Measurements from ENCODE around the gene HLA-F. TPM values are rescaled to one million over a fixed set of nuclear protein-coding genes. Genes with fewer than 3 reads are reported as not detected.

HLA-F gene
- polyA plus RNA-seq, 4 donors, result 7.1 to 564 (median 203) TPM

DNA sequence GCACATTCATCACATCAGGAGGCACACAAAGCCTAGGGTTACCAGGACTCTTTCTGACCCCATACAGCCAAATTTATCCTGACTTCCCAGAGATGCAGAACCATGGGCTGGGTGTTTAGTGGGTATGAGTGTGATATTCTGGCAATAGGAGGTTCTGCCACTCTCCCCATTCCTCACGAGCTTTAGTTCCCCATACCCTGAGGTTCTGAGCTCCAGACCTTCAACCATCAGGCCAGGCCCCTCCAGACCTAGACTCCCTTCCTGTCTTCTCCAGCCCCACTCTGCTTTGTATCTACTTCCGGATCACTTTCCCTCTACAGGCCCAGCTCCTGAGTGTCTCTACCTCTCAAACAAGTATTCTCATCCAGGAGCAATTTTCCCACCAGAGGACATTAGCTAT is 4.4 kb downstream of the HLA-F start:
- no peak for FAIRE-seq
- peaks cover 0 to 7% (median 0%) of the 10 kb centered on the region in 3 donors for H3K4me1 ChIP-seq (ENCODE audit: control insufficient read depth in 3 of 3, insufficient read depth in 2 of 3, low read depth in 1 of 3, low read length in 2 of 3)
- no peak overlapping the region for H3K27ac ChIP-seq (ENCODE audit: low read depth in 1 of 3, low read length in 2 of 3)
- H3K9me3 ChIP-seq (ENCODE audit: control insufficient read depth in 2 of 2, insufficient read depth in 1 of 2, low read depth in 1 of 2, low read length in 1 of 2), result peaks cover 0 to 2% of the 10 kb centered on the region in 2 donors
- H3K4me3 ChIP-seq (ENCODE audit: low read depth in 1 of 3, low read length in 3 of 3), result no peak overlapping the region
- 43 to 90% (median 82%) methylated on average over 2 of the region's 2 CpGs for WGBS, 3 donors
- DNase-seq, result no peak
- H3K27me3 ChIP-seq (ENCODE audit: control insufficient read depth in 3 of 3, insufficient read depth in 3 of 3, low read length in 3 of 3), result peaks cover 0 to 17% (median 0%) of the 10 kb centered on the region in 3 donors
- H3K36me3 ChIP-seq (ENCODE audit: control insufficient read depth in 3 of 3, insufficient read depth in 2 of 3, low read depth in 1 of 3, low read length in 3 of 3), result peaks cover 5 to 18% (median 14%) of the 10 kb centered on the region in 3 donors

DNA sequence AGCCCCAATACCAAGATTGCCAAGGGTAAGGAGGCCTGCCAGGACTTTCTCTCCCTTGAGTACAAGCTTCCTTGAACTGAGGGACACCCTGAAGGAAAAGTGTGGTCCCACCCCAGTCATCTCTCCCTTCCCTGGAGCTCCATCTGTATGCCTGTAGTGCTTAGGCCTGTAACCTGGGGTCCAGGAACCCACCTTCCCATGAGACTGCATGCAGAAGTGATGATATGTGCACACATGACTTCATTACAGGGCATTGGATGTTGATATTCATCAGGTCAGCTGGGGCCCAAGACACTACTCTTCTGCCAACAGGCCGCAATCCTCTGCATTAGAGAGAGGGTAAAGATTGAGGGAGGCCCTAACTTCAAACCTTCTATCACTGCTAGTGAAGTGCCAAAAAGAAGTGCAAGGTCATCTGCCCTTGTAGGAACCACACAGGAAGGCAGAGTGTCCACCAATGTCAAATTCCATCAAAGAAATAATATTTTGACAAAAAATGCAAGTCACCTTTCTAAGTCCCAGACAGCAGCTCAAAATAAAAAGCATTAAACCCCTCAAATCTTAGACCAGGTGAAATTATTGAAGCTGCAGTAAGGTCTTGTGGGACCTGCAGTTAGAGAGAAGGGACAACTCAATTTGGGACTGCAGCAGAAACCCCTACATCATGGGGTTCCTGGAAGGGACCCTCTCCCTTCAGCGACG is 5.1 kb downstream of the HLA-F start:
- FAIRE-seq, result no peak
- WGBS, 3 donors, result 95% methylated on average over 3 of the region's 3 CpGs
- Histone ChIP-seq H3K4me3 (ENCODE audit: low read depth in 1 of 3, low read length in 3 of 3) (no peak overlapping the region), H3K27me3 (ENCODE audit: control insufficient read depth in 3 of 3, insufficient read depth in 3 of 3, low read length in 3 of 3) (peaks cover 0 to 16% (median 0%) of the 10 kb centered on the region in 3 donors), H3K9me3 (ENCODE audit: control insufficient read depth in 2 of 2, insufficient read depth in 1 of 2, low read depth in 1 of 2, low read length in 1 of 2) (peaks cover 0 to 2% of the 10 kb centered on the region in 2 donors), H3K36me3 (ENCODE audit: control insufficient read depth in 3 of 3, insufficient read depth in 2 of 3, low read depth in 1 of 3, low read length in 3 of 3) (peaks cover 5 to 18% (median 14%) of the 10 kb centered on the region in 3 donors), H3K4me1 (ENCODE audit: control insufficient read depth in 3 of 3, insufficient read depth in 2 of 3, low read depth in 1 of 3, low read length in 2 of 3) (peaks cover 0 to 7% (median 0%) of the 10 kb centered on the region in 3 donors), H3K27ac (ENCODE audit: low read depth in 1 of 3, low read length in 2 of 3) (no peak overlapping the region)
- DNase-seq, result no peak

DNA sequence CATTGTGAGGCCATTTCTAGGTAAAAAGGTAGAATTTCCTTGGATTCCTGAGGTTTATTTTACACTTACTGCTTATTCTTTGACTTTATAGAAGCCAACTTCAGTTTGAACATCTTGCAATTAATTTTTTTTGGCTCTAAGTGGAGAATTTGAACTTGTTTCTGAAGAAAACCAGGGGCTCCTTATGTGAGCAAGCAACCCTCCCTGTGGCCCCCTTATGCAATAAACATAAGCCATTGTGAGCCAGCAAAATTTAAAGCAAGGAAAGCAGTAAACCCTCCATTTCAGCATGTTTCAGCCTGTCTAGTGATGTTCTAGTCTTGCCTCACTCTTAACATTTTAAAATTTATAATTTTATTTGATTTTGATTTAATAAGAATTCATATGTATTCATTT is 5.6 kb downstream of the HLA-F start:
- Histone ChIP-seq H3K9me3 (ENCODE audit: control insufficient read depth in 2 of 2, insufficient read depth in 1 of 2, low read depth in 1 of 2, low read length in 1 of 2) (no peaks in the 10 kb centered on the region), H3K27me3 (ENCODE audit: control insufficient read depth in 3 of 3, insufficient read depth in 3 of 3, low read length in 3 of 3) (peaks cover 0 to 10% (median 0%) of the 10 kb centered on the region in 3 donors), H3K27ac (ENCODE audit: low read depth in 1 of 3, low read length in 2 of 3) (no peak overlapping the region), H3K36me3 (ENCODE audit: control insufficient read depth in 3 of 3, insufficient read depth in 2 of 3, low read depth in 1 of 3, low read length in 3 of 3) (peaks cover 5 to 18% (median 14%) of the 10 kb centered on the region in 3 donors), H3K4me3 (ENCODE audit: low read depth in 1 of 3, low read length in 3 of 3) (no peak overlapping the region), H3K4me1 (ENCODE audit: control insufficient read depth in 3 of 3, insufficient read depth in 2 of 3, low read depth in 1 of 3, low read length in 2 of 3) (peaks cover 0 to 7% (median 0%) of the 10 kb centered on the region in 3 donors)
- FAIRE-seq (no peak), DNase-seq (no peak)

DNA sequence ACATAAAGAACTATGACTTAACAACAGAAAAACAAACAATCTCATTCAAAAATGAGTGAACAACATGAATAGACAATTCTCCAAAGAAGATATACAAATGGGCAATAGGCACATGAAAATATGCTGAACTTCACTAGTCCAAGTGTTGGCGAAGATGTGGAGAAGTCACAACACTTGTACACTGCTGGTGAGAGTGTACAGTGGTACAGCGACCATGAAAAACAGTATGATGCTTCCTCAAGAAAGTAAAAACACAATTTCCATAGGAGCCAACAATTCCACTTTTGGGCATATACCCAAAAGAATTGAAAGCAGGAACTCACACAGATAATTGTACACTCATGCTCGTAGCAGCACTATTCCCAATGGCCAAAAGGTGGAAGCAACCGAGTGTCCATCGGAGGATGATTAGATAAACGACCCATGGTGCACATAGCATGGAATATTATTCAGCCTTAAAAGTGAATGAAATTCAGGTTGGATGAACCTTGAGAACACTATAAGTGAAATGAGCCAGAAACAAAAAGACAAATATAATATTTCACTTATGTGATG is 6.6 kb downstream of the HLA-F start:
- FAIRE-seq (no peak), DNase-seq (no peak)
- no peak overlapping the region for H3K27ac ChIP-seq (ENCODE audit: low read depth in 1 of 3, low read length in 2 of 3)
- no peak overlapping the region for H3K4me3 ChIP-seq (ENCODE audit: low read depth in 1 of 3, low read length in 3 of 3)
- no peaks in the 10 kb centered on the region for H3K9me3 ChIP-seq (ENCODE audit: control insufficient read depth in 2 of 2, insufficient read depth in 1 of 2, low read depth in 1 of 2, low read length in 1 of 2)
- peaks cover 0 to 4% (median 0%) of the 10 kb centered on the region in 3 donors for H3K27me3 ChIP-seq (ENCODE audit: control insufficient read depth in 3 of 3, insufficient read depth in 3 of 3, low read length in 3 of 3)
- 73 to 82% (median 77%) methylated on average over 6 of the region's 6 CpGs for WGBS, 3 donors
- peaks cover 0 to 7% (median 0%) of the 10 kb centered on the region in 3 donors for H3K4me1 ChIP-seq (ENCODE audit: control insufficient read depth in 3 of 3, insufficient read depth in 2 of 3, low read depth in 1 of 3, low read length in 2 of 3)
- peaks cover 5 to 14% (median 13%) of the 10 kb centered on the region in 3 donors for H3K36me3 ChIP-seq (ENCODE audit: control insufficient read depth in 3 of 3, insufficient read depth in 2 of 3, low read depth in 1 of 3, low read length in 3 of 3)

DNA sequence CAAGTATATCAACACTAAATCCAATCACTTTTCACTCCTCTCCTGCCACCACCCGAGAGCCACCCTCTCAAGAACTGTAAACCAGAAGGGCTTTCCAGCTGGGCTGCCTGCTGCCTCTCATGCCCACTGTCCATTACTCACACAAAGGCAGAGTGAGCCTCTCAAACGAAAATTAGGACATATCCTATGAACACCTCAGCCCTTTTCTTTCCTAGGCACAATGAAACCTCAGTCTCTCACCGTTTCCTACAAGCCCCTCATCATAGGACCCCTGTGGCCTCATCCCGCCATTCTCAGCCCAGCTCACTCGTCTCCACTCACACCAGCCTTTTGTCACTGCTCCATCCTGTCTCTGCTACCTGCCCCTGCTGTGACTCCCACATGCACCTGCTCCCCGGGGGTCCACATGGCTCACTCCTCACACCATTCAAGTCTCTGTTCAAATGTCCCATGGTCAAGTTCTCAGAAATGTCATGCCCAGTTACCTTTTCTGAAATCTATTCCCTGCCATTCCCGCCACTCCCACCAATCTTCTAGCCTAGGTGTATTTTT is 7.4 kb downstream of the HLA-F start:
- peaks cover 2 to 9% (median 5%) of the 10 kb centered on the region in 3 donors for H3K36me3 ChIP-seq (ENCODE audit: control insufficient read depth in 3 of 3, insufficient read depth in 2 of 3, low read depth in 1 of 3, low read length in 3 of 3)
- DNase-seq (no peak), FAIRE-seq (no peak)
- H3K27me3 ChIP-seq (ENCODE audit: control insufficient read depth in 3 of 3, insufficient read depth in 3 of 3, low read length in 3 of 3), result peaks cover 0 to 3% (median 0%) of the 10 kb centered on the region in 3 donors
- peaks cover 0 to 1% (median 0%) of the 10 kb centered on the region in 3 donors for H3K4me1 ChIP-seq (ENCODE audit: control insufficient read depth in 3 of 3, insufficient read depth in 2 of 3, low read depth in 1 of 3, low read length in 2 of 3)
- H3K9me3 ChIP-seq (ENCODE audit: control insufficient read depth in 2 of 2, insufficient read depth in 1 of 2, low read depth in 1 of 2, low read length in 1 of 2), result no peaks in the 10 kb centered on the region
- WGBS, 3 donors, result 46 to 51% (median 47%) methylated on average over 7 of the region's 7 CpGs
- no peak overlapping the region for H3K4me3 ChIP-seq (ENCODE audit: low read depth in 1 of 3, low read length in 3 of 3)
- no peak overlapping the region for H3K27ac ChIP-seq (ENCODE audit: low read depth in 1 of 3, low read length in 2 of 3)

DNA sequence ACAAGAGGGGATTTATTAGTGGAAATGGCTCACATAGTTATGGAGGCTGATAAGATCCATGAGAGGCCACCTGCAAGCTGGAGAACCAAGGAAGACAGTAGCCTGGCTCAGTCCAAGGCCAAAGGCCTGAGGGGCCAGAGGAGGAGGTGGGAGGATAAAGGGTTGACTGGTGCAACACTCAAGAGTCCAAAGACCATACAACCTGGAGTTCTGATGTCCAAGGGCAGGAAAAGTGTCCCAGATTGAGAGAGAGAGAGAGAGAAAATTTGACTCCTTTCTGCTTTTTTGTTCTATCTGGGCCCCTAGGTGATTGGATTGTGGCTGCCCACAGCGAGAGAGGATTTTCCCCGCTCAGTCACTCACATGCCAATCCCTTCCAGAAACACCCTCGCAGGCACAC is 8.0 kb downstream of the HLA-F start:
- H3K27me3 ChIP-seq (ENCODE audit: control insufficient read depth in 3 of 3, insufficient read depth in 3 of 3, low read length in 3 of 3), result peaks cover 0 to 3% (median 0%) of the 10 kb centered on the region in 3 donors
- no peak overlapping the region for H3K4me3 ChIP-seq (ENCODE audit: low read depth in 1 of 3, low read length in 3 of 3)
- no peak overlapping the region for H3K27ac ChIP-seq (ENCODE audit: low read depth in 1 of 3, low read length in 2 of 3)
- H3K9me3 ChIP-seq (ENCODE audit: control insufficient read depth in 2 of 2, insufficient read depth in 1 of 2, low read depth in 1 of 2, low read length in 1 of 2), result no peaks in the 10 kb centered on the region
- peaks cover 2 to 4% (median 2%) of the 10 kb centered on the region in 3 donors for H3K36me3 ChIP-seq (ENCODE audit: control insufficient read depth in 3 of 3, insufficient read depth in 2 of 3, low read depth in 1 of 3, low read length in 3 of 3)
- no peak for DNase-seq
- 68 to 83% (median 77%) methylated on average over 3 of the region's 3 CpGs for WGBS, 3 donors
- no peak for FAIRE-seq
- no peaks in the 10 kb centered on the region for H3K4me1 ChIP-seq (ENCODE audit: control insufficient read depth in 3 of 3, insufficient read depth in 2 of 3, low read depth in 1 of 3, low read length in 2 of 3)

DNA sequence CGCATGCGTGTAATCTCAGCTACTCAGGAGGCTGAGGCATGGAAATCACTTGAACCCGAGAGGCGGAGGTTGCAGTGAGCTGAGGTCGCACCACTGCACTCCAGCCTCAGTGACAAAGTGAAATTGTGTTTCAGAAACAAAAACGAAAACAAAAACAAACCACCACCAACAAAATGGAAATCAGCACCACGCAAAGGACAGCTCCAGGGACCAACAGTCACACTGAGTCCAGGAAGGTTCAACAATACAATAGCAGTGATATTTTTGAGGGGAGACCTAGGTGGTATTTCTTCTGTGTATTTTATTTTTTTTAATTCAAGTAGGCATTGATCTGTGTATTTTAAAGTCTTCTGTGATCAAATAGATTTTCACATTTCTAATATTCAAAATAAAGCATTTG is 9.8 kb downstream of the HLA-F start:
- H3K36me3 ChIP-seq (ENCODE audit: control insufficient read depth in 3 of 3, insufficient read depth in 2 of 3, low read depth in 1 of 3, low read length in 3 of 3), result peaks cover 0 to 2% (median 1%) of the 10 kb centered on the region in 3 donors
- no peaks in the 10 kb centered on the region for H3K9me3 ChIP-seq (ENCODE audit: control insufficient read depth in 2 of 2, insufficient read depth in 1 of 2, low read depth in 1 of 2, low read length in 1 of 2)
- 64 to 84% (median 67%) methylated on average over 7 of the region's 7 CpGs for WGBS, 3 donors
- DNase-seq (no peak), FAIRE-seq (no peak)
- no peaks in the 10 kb centered on the region for H3K4me1 ChIP-seq (ENCODE audit: control insufficient read depth in 3 of 3, insufficient read depth in 2 of 3, low read depth in 1 of 3, low read length in 2 of 3)
- no peak overlapping the region for H3K4me3 ChIP-seq (ENCODE audit: low read depth in 1 of 3, low read length in 3 of 3)
- peaks cover 0 to 3% (median 0%) of the 10 kb centered on the region in 3 donors for H3K27me3 ChIP-seq (ENCODE audit: control insufficient read depth in 3 of 3, insufficient read depth in 3 of 3, low read length in 3 of 3)
- no peak overlapping the region for H3K27ac ChIP-seq (ENCODE audit: low read depth in 1 of 3, low read length in 2 of 3)

DNA sequence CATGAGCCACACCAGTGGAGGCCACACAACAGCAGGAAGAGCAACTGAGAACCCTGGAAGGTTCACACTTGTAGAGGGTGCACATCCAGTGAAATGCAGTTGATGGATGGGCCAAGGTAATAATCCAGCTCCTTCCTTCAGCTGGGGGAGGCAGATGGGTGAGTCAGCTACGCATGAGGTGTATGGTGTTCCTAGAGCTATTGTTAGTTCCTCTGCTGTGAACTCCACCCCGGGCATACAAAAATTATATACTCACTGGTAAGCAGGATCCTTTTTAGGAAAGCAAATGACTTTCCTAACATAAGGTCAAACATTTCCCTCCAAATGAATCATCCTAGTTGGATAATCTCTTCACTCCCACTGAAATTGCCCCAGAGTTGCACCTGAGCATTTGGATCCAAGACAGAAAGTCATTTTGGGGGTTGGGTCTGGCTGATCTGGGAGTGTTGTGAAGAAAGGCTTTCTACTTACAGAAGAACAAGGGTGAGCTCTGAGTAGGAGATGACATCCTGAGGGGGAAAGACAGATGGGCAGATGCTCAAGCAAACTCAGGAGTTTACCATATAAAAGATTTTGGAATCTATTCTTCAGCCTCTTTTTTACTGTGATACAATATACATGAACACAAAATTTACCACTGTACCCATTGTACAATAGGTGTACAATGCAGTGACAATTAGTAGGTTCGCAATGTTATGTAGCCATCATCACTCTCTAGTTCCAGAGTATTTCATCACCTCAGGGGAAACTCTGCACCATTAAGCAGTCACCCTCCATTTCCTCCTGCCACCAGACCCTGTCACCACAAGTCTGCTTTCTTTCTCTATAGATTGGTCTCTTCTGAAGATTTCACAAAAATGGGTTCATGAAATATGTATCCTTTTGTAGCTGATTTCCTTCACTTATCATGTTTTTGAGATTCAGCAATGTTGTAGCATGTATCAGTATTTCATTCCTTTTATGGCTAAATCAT is 11.1 kb downstream of the HLA-F start:
- no peaks in the 10 kb centered on the region for H3K4me1 ChIP-seq (ENCODE audit: control insufficient read depth in 3 of 3, insufficient read depth in 2 of 3, low read depth in 1 of 3, low read length in 2 of 3)
- no peak overlapping the region for H3K4me3 ChIP-seq (ENCODE audit: low read depth in 1 of 3, low read length in 3 of 3)
- 68 to 83% (median 79%) methylated on average over 3 of the region's 3 CpGs for WGBS, 3 donors
- FAIRE-seq, result no peak
- H3K9me3 ChIP-seq (ENCODE audit: control insufficient read depth in 2 of 2, insufficient read depth in 1 of 2, low read depth in 1 of 2, low read length in 1 of 2), result no peaks in the 10 kb centered on the region
- DNase-seq, result no peak
- peaks cover 0 to 2% (median 0%) of the 10 kb centered on the region in 3 donors for H3K36me3 ChIP-seq (ENCODE audit: control insufficient read depth in 3 of 3, insufficient read depth in 2 of 3, low read depth in 1 of 3, low read length in 3 of 3)
- H3K27me3 ChIP-seq (ENCODE audit: control insufficient read depth in 3 of 3, insufficient read depth in 3 of 3, low read length in 3 of 3), result peaks cover 0 to 3% (median 0%) of the 10 kb centered on the region in 3 donors
- no peak overlapping the region for H3K27ac ChIP-seq (ENCODE audit: low read depth in 1 of 3, low read length in 2 of 3)

Data from small intestine (tissue), 7 donors.